ENCODE data around the gene GRB7.

The GRB7 gene

DNA sequence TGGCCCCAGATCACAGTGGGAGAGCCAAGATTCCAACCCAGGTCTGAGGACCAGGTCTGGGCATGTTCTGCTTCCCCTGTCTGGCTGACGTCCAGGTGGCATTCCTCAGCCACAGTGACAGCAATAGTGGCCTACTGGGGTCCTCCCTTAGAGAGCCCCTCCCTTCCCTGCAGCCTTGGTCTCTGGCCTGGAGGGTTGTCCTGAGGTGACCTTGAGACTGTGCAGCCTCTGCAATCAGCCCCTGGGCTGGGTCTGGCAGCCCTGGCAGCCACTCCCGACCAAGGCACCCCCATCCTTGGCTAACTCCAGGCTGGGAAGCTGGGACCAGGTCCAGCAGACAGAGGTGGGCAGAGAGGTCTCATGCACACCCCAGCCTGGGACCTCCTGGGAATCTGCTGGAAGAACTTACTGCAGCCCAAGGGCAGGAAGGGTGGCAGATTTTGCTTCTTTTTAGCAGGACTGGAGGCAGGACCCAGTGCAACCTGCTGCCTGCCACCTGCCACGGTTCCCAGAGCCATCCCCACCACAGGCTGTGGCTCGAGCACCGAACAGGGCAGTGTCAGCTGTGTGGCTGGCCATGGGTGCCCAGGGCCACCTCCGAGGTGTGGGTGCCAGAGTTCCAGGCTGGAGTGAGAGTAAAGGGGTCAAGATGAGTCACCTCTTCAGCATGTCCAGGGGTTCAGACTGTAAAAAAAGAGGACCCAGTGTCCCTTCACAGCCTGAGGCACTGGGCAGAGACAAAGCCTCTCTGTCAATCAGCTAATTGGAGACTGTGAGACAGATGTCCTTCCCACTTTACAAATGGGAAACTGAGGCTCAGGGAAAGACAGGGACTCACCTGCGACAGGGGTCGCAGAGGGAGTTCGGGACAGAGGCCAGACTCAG, 12.6 kb downstream of the GRB7 start:
- Mint-ChIP-seq H3K9me3 (ENCODE audit: low read depth) (no peaks in the 10 kb centered on the region), H3K4me3 (no peak overlapping the region), H3K27me3 (no peaks in the 10 kb centered on the region), H3K36me3 (no peaks in the 10 kb centered on the region), H3K27ac (no peak overlapping the region), H3K4me1 (ENCODE audit: low read depth) (peaks cover 13% of the 10 kb centered on the region)

DNA sequence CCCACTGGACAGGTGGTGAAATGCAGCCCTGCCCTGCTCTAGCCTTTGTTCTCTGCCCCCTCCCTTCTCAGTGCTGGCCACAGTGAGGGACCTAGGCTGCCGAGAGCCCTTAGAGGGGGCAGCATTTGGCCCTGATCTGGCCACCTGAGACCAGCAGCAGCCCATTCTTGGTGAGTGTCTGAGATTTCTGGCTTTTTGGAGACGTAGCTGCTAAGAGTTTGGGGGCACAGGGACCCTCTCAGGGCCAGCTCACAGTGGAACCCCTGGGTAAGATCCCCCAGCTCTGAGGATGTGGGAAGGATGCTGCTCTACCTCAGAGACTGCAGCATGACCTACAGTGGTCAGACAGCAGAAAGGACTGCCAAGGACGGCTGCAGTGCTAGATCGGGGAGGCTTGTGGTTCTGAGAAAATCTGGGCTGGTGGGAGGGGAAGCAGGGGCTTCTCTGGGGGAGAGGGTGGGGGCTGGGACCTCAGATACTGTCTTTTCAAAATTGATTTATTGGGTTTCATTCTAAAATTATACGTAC, 13.3 kb downstream of the GRB7 start:
- H3K27ac Mint-ChIP-seq = peak overlapping the region; percentile 16
- H3K36me3 Mint-ChIP-seq = no peaks in the 10 kb centered on the region
- no peaks in the 10 kb centered on the region for H3K27me3 Mint-ChIP-seq
- peaks cover 20% of the 10 kb centered on the region for H3K4me1 Mint-ChIP-seq (ENCODE audit: low read depth)
- no peak overlapping the region for H3K4me3 Mint-ChIP-seq
- H3K9me3 Mint-ChIP-seq (ENCODE audit: low read depth) = no peaks in the 10 kb centered on the region

DNA sequence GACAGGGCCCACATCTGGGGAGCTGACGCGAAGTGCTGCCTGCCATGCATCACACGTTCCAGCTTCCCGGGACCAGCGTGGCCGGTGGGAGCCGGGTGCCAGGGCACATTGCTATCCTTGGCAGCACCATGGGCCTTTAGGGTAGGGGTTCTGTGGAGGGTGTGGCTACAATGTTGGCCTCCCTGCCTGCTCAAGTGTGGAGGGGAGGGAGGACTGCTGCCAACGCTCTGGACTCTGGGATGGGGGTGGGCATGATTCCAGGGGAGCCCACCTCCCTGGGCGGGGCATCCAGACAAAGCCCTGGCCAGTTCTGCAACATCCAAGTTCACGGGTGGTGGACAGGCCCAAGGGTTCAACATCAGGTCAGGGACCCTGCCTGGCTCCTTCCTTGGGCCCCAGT, 13.9 kb downstream of the GRB7 start:
- no peaks in the 10 kb centered on the region for H3K36me3 Mint-ChIP-seq
- no peak overlapping the region for H3K27ac Mint-ChIP-seq

DNA sequence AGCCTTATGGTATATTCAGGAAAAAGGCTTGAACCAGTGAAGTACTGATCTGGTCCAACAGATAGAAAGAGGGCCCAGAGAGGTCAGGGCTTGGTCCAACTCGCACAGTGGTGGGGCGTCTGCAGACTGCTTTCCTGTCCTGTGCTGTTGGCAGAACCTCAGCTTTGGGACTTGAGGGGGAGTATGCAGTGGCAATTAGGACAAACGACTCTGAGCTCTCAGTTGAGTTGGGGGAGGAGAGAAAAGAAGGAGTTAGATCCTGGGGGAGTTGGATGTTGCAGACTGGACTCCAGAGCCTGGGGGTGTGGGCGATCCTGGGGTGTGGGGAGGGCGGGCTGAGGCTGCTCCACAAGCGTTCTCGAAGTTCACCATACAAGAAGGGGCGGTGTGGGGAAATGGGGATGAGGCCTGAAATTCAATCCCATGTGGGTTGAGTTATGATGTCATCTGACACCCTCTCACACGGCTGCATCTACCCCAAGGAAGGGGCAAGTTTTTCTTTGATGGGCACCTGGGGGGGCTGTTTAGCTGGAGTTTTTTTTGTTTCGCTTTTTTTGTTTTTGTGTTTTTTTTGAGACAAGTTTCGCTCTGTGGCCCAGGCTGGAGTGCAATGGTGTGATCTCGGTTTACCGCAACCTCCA, 14.6 kb downstream of the GRB7 start:
- H3K9me3 Mint-ChIP-seq (ENCODE audit: low read depth) = no peaks in the 10 kb centered on the region
- no peaks in the 10 kb centered on the region for H3K27me3 Mint-ChIP-seq
- peak overlapping the region; percentile 67 for H3K4me3 Mint-ChIP-seq
- H3K27ac Mint-ChIP-seq = peak overlapping the region; percentile 88
- peaks cover 33% of the 10 kb centered on the region for H3K4me1 Mint-ChIP-seq (ENCODE audit: low read depth)
- no peaks in the 10 kb centered on the region for H3K36me3 Mint-ChIP-seq

More for the DNA sequence above, 13.9 kb downstream of the GRB7 start:
- H3K9me3 Mint-ChIP-seq (ENCODE audit: low read depth) = no peaks in the 10 kb centered on the region
- no peaks in the 10 kb centered on the region for H3K27me3 Mint-ChIP-seq
- H3K4me3 Mint-ChIP-seq = no peak overlapping the region
- peaks cover 26% of the 10 kb centered on the region for H3K4me1 Mint-ChIP-seq (ENCODE audit: low read depth)

DNA sequence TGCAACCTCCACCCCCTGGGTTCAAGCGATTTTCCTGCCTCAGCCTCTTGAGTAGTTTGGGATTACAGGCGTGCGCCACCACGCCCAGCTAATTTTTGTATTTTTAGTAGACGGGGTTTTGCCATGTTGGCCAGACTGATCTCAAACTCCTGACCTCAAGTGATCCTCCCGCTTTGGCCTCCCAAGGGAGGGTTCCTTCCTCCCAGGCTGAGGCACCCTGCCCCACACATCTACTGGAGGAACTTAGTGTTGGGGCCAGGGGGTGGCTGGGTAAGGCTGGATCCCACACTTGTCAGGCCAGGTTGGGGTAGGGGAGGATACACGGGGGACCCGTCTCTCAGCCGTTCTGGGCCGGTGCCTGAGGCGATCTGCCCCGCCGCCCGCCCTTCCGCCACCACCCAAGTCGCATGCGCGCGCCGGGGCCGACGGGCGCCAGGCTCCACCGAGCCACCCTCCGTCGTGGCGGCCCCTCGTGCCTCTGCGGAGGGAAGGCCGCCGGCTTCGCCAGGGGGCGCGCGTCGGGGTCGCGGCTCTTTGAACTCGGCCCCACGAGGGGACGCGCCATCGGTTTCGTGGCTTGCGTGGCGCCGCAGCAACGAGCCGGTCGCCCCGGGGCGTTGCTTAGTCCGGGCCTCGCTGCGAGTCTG, 15.9 kb downstream of the GRB7 start:
- peaks cover 2% of the 10 kb centered on the region for H3K36me3 Mint-ChIP-seq
- H3K27ac Mint-ChIP-seq = peak overlapping the region; percentile 97

DNA sequence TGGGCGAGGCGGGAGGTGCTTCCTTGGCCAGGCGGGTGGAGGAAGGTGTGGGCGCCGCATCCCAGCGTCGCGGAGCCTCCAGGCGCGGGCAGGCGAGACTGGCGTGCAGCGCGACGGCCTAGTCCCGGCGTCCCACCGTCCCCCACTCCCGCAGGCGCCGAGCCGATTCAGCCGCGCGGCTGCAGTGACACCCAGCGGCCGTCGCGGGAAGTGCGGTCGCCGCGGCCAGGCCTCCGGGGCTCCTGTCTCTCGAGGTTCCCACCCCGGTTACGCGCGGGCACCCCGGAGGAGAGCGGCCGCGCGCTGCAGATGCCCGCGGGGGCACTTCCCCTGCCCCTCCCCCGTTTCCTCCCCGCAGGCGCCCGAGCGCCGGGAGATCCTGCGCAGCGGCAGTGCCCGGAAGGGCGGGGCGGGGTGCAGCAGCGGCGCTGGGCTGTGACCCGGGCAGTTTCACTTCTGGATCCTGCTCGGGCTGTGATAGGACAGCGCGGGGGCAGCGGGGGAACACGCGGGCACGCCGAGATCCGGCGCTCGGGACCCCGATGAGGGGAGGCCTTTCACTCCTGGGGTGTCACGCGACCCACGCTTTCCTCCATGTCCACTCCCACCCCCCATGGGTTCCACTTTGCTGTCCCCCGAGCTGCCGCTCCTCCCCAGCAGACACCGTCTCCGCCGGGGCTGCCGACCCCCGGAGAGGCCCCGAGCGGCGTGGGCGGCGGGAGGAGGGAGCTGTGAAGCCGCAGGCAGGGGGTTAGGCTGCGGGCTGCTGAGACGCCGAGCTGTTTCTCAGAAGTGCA, 16.6 kb downstream of the GRB7 start:
- Mint-ChIP-seq H3K27ac (peak overlapping the region; percentile 97), H3K4me3 (peak overlapping the region; percentile 35), H3K4me1 (ENCODE audit: low read depth) (peaks cover 53% of the 10 kb centered on the region), H3K27me3 (no peaks in the 10 kb centered on the region), H3K36me3 (peaks cover 2% of the 10 kb centered on the region), H3K9me3 (ENCODE audit: low read depth) (no peaks in the 10 kb centered on the region)

More for the DNA sequence above, 15.9 kb downstream of the GRB7 start:
- no peaks in the 10 kb centered on the region for H3K27me3 Mint-ChIP-seq
- peak overlapping the region; percentile 82 for H3K4me3 Mint-ChIP-seq
- H3K4me1 Mint-ChIP-seq (ENCODE audit: low read depth) = peaks cover 46% of the 10 kb centered on the region
- no peaks in the 10 kb centered on the region for H3K9me3 Mint-ChIP-seq (ENCODE audit: low read depth)

DNA sequence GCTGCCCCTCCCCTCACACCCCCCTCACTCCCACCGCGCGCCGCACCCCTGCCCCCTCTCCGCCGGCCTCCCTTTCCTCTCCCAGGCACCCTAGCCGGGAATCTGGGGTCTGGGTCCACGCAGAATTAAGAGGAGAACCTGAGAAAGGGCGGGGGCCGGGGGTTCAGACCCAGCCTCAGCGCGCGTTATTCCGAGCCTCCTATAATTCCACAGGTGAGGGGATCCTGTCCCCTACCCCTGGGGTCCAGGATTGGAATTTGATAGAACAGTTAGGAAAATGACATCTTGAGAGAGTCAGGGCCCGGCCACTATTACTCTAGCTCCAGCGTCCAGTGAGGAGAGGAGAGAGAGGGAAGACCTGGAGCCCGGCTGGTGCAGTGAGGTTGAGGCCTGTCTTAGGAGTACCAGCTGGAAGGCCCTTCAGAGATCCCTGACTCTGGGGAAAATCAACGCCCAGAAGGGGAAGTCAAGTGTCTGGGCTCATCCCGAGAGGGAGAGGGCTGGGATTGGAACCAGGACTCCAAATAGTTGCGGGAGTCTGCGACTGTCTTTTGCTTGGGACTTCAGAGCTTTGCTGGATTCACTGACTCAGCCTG, 17.3 kb downstream of the GRB7 start:
- peak overlapping the region; percentile 97 for H3K27ac Mint-ChIP-seq
- no peaks in the 10 kb centered on the region for H3K9me3 Mint-ChIP-seq (ENCODE audit: low read depth)
- peaks cover 59% of the 10 kb centered on the region for H3K4me1 Mint-ChIP-seq (ENCODE audit: low read depth)
- H3K4me3 Mint-ChIP-seq = peak overlapping the region; percentile 74
- peaks cover 6% of the 10 kb centered on the region for H3K36me3 Mint-ChIP-seq
- no peaks in the 10 kb centered on the region for H3K27me3 Mint-ChIP-seq

DNA sequence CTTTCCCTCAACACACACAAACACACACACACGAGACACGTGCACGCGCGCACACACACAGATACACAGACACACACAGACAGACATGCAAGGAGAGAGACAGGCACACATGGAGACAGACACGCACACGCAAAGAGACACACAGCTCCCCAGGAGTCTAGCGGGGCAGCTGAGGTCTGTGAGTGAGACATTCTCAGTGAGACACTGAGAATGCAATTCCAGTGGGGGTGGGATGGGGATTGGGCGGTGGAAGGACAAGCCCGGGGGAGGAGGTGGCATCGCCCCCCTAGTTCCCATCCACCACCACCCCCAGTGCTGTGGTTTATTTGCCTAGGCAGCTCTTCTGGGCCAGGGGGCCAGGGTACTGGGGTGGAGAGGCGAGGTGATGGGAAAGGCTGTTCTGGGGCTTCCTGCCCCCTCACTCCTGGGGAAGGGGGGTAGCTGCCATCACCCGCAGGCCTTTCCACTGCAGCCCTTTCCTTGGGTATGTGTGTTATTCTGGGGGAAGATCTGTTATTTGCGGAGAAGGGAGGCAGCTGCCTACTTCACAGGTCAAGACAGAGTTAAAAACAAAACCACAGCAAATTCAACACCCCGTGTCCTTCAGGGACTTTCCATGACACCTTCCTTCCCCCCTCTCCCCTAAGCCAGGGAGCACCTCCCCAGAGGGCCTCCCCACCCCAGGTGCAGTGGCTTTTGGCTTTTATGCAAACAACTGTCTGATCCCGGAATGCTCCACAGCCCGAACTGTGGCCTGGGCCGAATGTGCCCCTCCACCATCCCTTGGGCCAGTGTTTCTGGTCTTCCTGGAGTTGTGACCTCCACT, 18.0 kb downstream of the GRB7 start:
- peaks cover 6% of the 10 kb centered on the region for H3K36me3 Mint-ChIP-seq
- peak overlapping the region; percentile 97 for H3K27ac Mint-ChIP-seq
- no peaks in the 10 kb centered on the region for H3K9me3 Mint-ChIP-seq (ENCODE audit: low read depth)
- peaks cover 60% of the 10 kb centered on the region for H3K4me1 Mint-ChIP-seq (ENCODE audit: low read depth)
- peak overlapping the region; percentile 74 for H3K4me3 Mint-ChIP-seq
- H3K27me3 Mint-ChIP-seq = no peaks in the 10 kb centered on the region

DNA sequence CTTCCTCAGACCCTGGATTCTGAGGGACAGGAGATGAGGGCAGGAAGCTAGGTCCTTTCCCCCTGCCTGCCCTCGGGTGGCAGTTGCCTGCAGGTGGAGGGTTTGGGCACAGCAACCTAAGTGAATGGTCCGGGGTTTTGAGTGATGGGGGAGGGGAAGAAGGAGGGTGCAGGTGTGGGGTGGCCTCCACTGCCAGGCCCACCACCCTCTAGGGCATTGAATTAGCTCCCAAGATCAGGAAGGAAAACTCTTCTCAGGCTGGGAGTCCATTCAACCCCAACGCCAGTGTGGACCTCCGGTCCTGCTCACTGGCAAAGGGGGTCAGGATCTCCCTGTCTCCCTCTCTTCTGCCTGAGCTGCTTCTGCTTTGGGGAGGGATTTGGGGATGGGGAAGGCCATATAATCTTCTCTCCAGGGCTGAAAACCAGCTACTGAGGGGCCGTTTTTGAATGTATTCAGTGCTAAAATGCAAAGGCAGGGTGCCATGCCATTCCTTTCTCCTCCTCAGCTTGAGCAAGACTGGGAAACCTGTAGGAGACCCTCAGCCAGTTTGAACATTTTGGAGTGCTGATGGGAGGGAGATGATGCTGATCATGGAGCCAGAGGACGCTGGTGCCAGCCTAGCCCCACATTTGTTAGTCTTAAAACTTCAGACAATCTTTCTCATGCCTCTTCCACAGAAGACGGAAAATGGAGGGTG, 18.8 kb downstream of the GRB7 start:
- H3K4me3 Mint-ChIP-seq = peak overlapping the region; percentile 74
- H3K27ac Mint-ChIP-seq = peak overlapping the region; percentile 97

DNA sequence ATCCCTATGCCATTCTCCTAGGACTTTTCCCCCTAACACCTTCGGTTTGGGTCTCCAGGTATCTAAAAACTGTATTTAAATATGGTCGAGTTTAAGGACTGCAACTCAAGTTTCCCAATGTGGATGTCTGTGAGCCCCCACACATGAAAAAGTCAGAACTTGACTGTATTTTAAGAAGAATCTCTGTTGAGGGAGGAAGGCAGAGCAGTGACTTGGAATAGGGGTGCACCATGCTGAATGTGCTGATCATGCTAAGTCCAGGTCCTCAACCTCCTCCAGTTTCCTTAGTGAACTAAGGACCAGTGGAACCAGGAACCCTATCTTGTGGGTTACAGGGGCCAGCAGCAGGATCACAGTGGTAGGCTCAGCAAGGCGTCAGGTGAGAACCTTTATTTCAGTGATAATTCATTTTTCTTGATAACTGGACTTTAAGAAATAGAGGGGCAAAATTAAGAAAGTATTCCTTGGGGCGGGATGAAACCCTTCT, 19.5 kb downstream of the GRB7 start:
- Mint-ChIP-seq H3K36me3 (peaks cover 9% of the 10 kb centered on the region), H3K27me3 (no peaks in the 10 kb centered on the region), H3K4me1 (ENCODE audit: low read depth) (peaks cover 70% of the 10 kb centered on the region), H3K27ac (peak overlapping the region; percentile 97), H3K9me3 (ENCODE audit: low read depth) (no peaks in the 10 kb centered on the region), H3K4me3 (peak overlapping the region; percentile 70)

More for the DNA sequence above, 18.8 kb downstream of the GRB7 start:
- no peaks in the 10 kb centered on the region for H3K27me3 Mint-ChIP-seq
- H3K9me3 Mint-ChIP-seq (ENCODE audit: low read depth) = no peaks in the 10 kb centered on the region
- peaks cover 9% of the 10 kb centered on the region for H3K36me3 Mint-ChIP-seq
- peaks cover 66% of the 10 kb centered on the region for H3K4me1 Mint-ChIP-seq (ENCODE audit: low read depth)

DNA sequence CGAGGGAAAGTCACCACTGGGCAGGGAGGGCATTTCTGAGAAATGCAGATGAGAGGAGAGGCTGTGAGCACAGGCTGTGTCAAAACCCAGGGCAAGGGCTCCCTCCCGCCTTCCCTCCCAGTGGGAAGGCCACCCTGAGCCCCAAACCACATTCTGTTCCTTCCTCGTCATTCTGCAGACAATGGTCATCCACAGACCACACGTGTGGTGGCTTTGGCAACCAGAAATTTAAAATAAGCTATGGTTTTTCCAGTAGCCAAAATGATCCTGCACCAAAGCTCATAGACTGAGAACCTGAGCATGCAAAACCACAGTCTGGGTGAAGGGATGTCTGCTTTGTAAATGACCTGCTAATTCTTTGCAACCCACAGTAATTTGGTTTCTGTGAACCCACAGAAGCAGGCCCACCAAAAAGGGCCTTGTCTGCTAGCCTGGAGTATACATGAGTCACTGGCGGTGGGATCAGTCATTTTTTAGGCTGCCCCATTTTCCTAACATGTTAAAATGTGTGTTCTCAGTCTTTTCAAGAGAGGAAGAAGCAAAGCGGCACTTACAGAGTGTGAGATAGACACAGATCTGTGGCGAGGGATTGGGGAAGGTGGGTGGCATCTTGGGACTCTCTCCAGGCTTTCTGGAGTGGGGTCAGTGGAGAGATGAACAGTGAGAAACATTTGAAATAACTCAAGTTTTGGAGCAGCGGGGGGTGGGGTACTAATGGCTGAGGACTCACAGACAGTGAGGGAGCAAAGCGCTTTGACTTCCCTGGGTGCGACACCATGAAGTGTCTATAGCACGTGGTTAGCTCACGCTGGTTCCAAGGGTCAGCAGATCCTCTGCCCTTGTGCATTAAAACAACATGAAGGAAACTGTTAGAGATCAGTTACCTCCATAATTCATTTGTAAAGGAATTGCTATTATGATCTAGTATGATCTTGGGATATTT, 20.5 kb downstream of the GRB7 start:
- Mint-ChIP-seq H3K36me3 (peaks cover 13% of the 10 kb centered on the region), H3K27ac (peak overlapping the region; percentile 97), H3K27me3 (no peaks in the 10 kb centered on the region), H3K9me3 (ENCODE audit: low read depth) (no peaks in the 10 kb centered on the region), H3K4me1 (ENCODE audit: low read depth) (peaks cover 76% of the 10 kb centered on the region), H3K4me3 (peak overlapping the region; percentile 70)

DNA sequence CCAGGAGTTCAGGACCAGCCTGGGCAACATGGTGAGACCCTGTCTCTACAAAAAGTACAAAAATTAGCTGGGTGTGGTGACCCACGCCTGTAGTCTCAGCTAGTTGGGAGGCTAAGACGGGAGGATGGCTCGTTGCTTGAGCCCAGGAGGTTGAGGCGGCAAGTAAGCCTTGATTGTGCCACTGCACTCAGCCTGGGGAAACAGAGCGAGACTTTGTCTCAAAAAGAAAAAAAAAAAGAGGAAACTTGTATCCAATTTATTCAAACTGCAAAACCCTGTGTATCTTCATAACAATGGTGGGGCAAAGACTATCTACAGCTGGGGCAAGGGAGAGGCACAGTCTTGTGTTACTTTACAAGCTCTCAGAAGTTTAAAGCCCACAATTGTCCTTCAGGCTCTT, 21.5 kb downstream of the GRB7 start:
- Mint-ChIP-seq H3K27me3 (no peaks in the 10 kb centered on the region), H3K4me3 (peak overlapping the region; percentile 69), H3K36me3 (peaks cover 13% of the 10 kb centered on the region), H3K9me3 (ENCODE audit: low read depth) (no peaks in the 10 kb centered on the region), H3K27ac (peak overlapping the region; percentile 97), H3K4me1 (ENCODE audit: low read depth) (peaks cover 77% of the 10 kb centered on the region)

All from activated naive CD8-positive, alpha-beta T cell (primary cell).